ENCODE measurements around the gene SGTA. TPM values are rescaled to one million over a fixed set of nuclear protein-coding genes. Genes with fewer than 3 reads are reported as not detected.
"Not testable (repeated sequence)": the region's sequence is repeated elsewhere in the genome, so short reads cannot be mapped to it uniquely, and the experiment has no call there.

The SGTA gene
- total RNA-seq, 2 donors from 2014 or later, result 52.3 to 60.9 TPM

- no peak for TF ChIP-seq CTCF (IDR thresholded peaks at IDR 0.05)
- Histone ChIP-seq H3K9me3 (no peaks in the 10 kb centered on the region), H3K4me1 (peaks cover 0 to 19% of the 10 kb centered on the region in 2 donors), H3K36me3 (peaks cover 12% of the 10 kb centered on the region), H3K27ac (peak overlapping the region; percentile 85 to 96), H3K27me3 (no peaks in the 10 kb centered on the region), H3K4me3 (no peak overlapping the region)
- DNase-seq (ENCODE audit: low spot score), result peak; percentile 64
Observed at GRCh38 chr19:2797280-2797679, 14.2 kb upstream of the SGTA start.

GRCh38 chr19:2796659-2797266 lies 13.7 kb upstream of the SGTA start:
- DNase-seq (ENCODE audit: low spot score), result no peak
- Histone ChIP-seq H3K27me3 (no peaks in the 10 kb centered on the region), H3K36me3 (peaks cover 12% of the 10 kb centered on the region), H3K4me3 (no peak overlapping the region), H3K4me1 (peaks cover 0 to 19% of the 10 kb centered on the region in 2 donors), H3K9me3 (no peaks in the 10 kb centered on the region), H3K27ac (peak overlapping the region; percentile 85 to 96)
- no peak for TF ChIP-seq CTCF (IDR thresholded peaks at IDR 0.05)

GRCh38 chr19:2795827-2796658 lies 13.0 kb upstream of the SGTA start:
- H3K36me3 ChIP-seq, result peaks cover 11% of the 10 kb centered on the region
- no peak for DNase-seq (ENCODE audit: low spot score)
- H3K4me1 ChIP-seq, result peaks cover 0 to 19% of the 10 kb centered on the region in 2 donors
- H3K27ac ChIP-seq, result peak overlapping the region; percentile 85 to 96
- H3K9me3 ChIP-seq, result no peaks in the 10 kb centered on the region
- TF ChIP-seq CTCF (IDR thresholded peaks at IDR 0.05), result no peak
- H3K4me3 ChIP-seq, result no peak overlapping the region
- no peaks in the 10 kb centered on the region for H3K27me3 ChIP-seq

GRCh38 chr19:2793577-2793976 lies 10.5 kb upstream of the SGTA start:
- Histone ChIP-seq H3K27ac (no peak overlapping the region), H3K4me1 (peaks cover 0 to 19% of the 10 kb centered on the region in 2 donors), H3K4me3 (no peak overlapping the region), H3K9me3 (no peaks in the 10 kb centered on the region), H3K36me3 (peaks cover 16% of the 10 kb centered on the region), H3K27me3 (no peaks in the 10 kb centered on the region)
- no peak for DNase-seq (ENCODE audit: low spot score)
- no peak for TF ChIP-seq CTCF (IDR thresholded peaks at IDR 0.05)

- TF ChIP-seq CTCF (IDR thresholded peaks at IDR 0.05), result no peak
- Histone ChIP-seq H3K27ac (no peak overlapping the region), H3K36me3 (peaks cover 16% of the 10 kb centered on the region), H3K4me3 (no peak overlapping the region), H3K4me1 (peaks cover 0 to 15% of the 10 kb centered on the region in 2 donors), H3K9me3 (no peaks in the 10 kb centered on the region), H3K27me3 (no peaks in the 10 kb centered on the region)
- no peak for DNase-seq (ENCODE audit: low spot score)
Observed at GRCh38 chr19:2793126-2793525, 10.1 kb upstream of the SGTA start.

- Histone ChIP-seq H3K36me3 (peaks cover 16% of the 10 kb centered on the region), H3K4me1 (peaks cover 0 to 10% of the 10 kb centered on the region in 2 donors), H3K27ac (peak overlapping the region; percentile 74 to 75)
- not testable (repeated sequence) for H3K9me3 ChIP-seq; DNase-seq (ENCODE audit: low spot score); H3K27me3 ChIP-seq; H3K4me3 ChIP-seq
Observed at GRCh38 chr19:2792666-2793065, 9.6 kb upstream of the SGTA start.

Measured in right atrium auricular region (tissue), 2 donors.